Measurements from ENCODE around the gene CYBC1. TPM values are rescaled to one million over a fixed set of nuclear protein-coding genes. Genes with fewer than 3 reads are reported as not detected.

CYBC1 gene
- total RNA-seq, 1 donor from 2014 or later: 115 TPM

GRCh38 chr17:82483836-82484235, 33.3 kb upstream of the CYBC1 start:
- Mint-ChIP-seq H3K27ac (ENCODE audit: unreplicated experiment) (no peak overlapping the region), H3K4me1 (no peaks in the 10 kb centered on the region), H3K4me3 (no peak overlapping the region), H3K9me3 (no peaks in the 10 kb centered on the region), H3K27me3 (ENCODE audit: low read depth) (no peaks in the 10 kb centered on the region), H3K36me3 (ENCODE audit: low read depth) (peaks cover 8% of the 10 kb centered on the region)
- no peak for DNase-seq (ENCODE audit: low read depth, low spot score)
- no peak for TF ChIP-seq CTCF (conservative IDR thresholded peaks at IDR 0.05)

- no peaks in the 10 kb centered on the region for H3K27me3 Mint-ChIP-seq (ENCODE audit: low read depth)
- no peak for DNase-seq (ENCODE audit: low read depth, low spot score)
- no peak overlapping the region for H3K27ac Mint-ChIP-seq (ENCODE audit: unreplicated experiment)
- no peak for TF ChIP-seq CTCF (conservative IDR thresholded peaks at IDR 0.05)
- no peak overlapping the region for H3K4me3 Mint-ChIP-seq
- H3K36me3 Mint-ChIP-seq (ENCODE audit: low read depth): peaks cover 8% of the 10 kb centered on the region
- no peaks in the 10 kb centered on the region for H3K9me3 Mint-ChIP-seq
- H3K4me1 Mint-ChIP-seq: no peaks in the 10 kb centered on the region
These were observed 32.7 kb upstream of the CYBC1 start for GRCh38 chr17:82483204-82483660.

GRCh38 chr17:82480318-82480717, 29.8 kb upstream of the CYBC1 start:
- H3K27ac Mint-ChIP-seq (ENCODE audit: unreplicated experiment): no peak overlapping the region
- no peak overlapping the region for H3K4me3 Mint-ChIP-seq
- H3K9me3 Mint-ChIP-seq: no peaks in the 10 kb centered on the region
- H3K27me3 Mint-ChIP-seq (ENCODE audit: low read depth): no peaks in the 10 kb centered on the region
- no peak for DNase-seq (ENCODE audit: low read depth, low spot score)
- peaks cover 5% of the 10 kb centered on the region for H3K36me3 Mint-ChIP-seq (ENCODE audit: low read depth)
- TF ChIP-seq CTCF (conservative IDR thresholded peaks at IDR 0.05): no peak
- H3K4me1 Mint-ChIP-seq: no peaks in the 10 kb centered on the region

- TF ChIP-seq CTCF (conservative IDR thresholded peaks at IDR 0.05): no peak
- H3K27ac Mint-ChIP-seq (ENCODE audit: unreplicated experiment): no peak overlapping the region
- no peaks in the 10 kb centered on the region for H3K4me1 Mint-ChIP-seq
These were observed 29.1 kb upstream of the CYBC1 start for GRCh38 chr17:82479602-82480001.

GRCh38 chr17:82477934-82478333, 27.4 kb upstream of the CYBC1 start:
- Mint-ChIP-seq H3K27ac (ENCODE audit: unreplicated experiment) (no peak overlapping the region), H3K36me3 (ENCODE audit: low read depth) (no peaks in the 10 kb centered on the region)

More at GRCh38 chr17:82479602-82480001, 29.1 kb upstream of the CYBC1 start:
- Mint-ChIP-seq H3K9me3 (no peaks in the 10 kb centered on the region), H3K27me3 (ENCODE audit: low read depth) (no peaks in the 10 kb centered on the region), H3K4me3 (no peak overlapping the region), H3K36me3 (ENCODE audit: low read depth) (peaks cover under 1% of the 10 kb centered on the region)
- no peak for DNase-seq (ENCODE audit: low read depth, low spot score)

More at GRCh38 chr17:82477934-82478333, 27.4 kb upstream of the CYBC1 start:
- no peaks in the 10 kb centered on the region for H3K9me3 Mint-ChIP-seq
- no peaks in the 10 kb centered on the region for H3K27me3 Mint-ChIP-seq (ENCODE audit: low read depth)
- H3K4me3 Mint-ChIP-seq: no peak overlapping the region
- DNase-seq (ENCODE audit: low read depth, low spot score): no peak
- H3K4me1 Mint-ChIP-seq: no peaks in the 10 kb centered on the region
- TF ChIP-seq CTCF (conservative IDR thresholded peaks at IDR 0.05): no peak
